Stimulated activated CD8-positive, alpha-beta memory T cell treated with anti-CD3 and anti-CD28 coated beads, Interleukin-7, amount 100 ng/mL, for 24 hours (primary cell): ENCODE results near the gene AHRR.
"Not testable (repeated sequence)": the region's sequence is repeated elsewhere in the genome, so short reads cannot be mapped to it uniquely, and the experiment has no call there.

Source experiments
- DNase-seq: peaks from one replicate; pipeline ENCODE4 v3.0.0-alpha.2; 2020; ENCODE audit warnings: low read depth

AHRR gene

GRCh38 chr5:321230-321725 is at the start of gene AHRR:
AHRR (plus strand) TSS chr5:321714; CDS start chr5:343903, 22,189 bp downstream.
- DNase-seq = no peak

- not testable (repeated sequence) for DNase-seq
Measured at GRCh38 chr5:271828-272167, 49.7 kb upstream of the AHRR start.

- not testable (repeated sequence) for DNase-seq
Measured at GRCh38 chr5:273091-273490, 48.4 kb upstream of the AHRR start.

GRCh38 chr5:273491-273890 is 48.0 kb upstream of the AHRR start:
- not testable (repeated sequence) for DNase-seq

- not testable (repeated sequence) for DNase-seq
Measured at GRCh38 chr5:274346-274745, 47.2 kb upstream of the AHRR start.

GRCh38 chr5:278646-279045 is 42.9 kb upstream of the AHRR start:
- no peak for DNase-seq

GRCh38 chr5:279051-279665 is 42.4 kb upstream of the AHRR start:
- not testable (repeated sequence) for DNase-seq

- no peak for DNase-seq
Measured at GRCh38 chr5:285991-286557, 35.4 kb upstream of the AHRR start.

- DNase-seq = not testable (repeated sequence)
Measured at GRCh38 chr5:290200-290599, 31.3 kb upstream of the AHRR start.

DNA sequence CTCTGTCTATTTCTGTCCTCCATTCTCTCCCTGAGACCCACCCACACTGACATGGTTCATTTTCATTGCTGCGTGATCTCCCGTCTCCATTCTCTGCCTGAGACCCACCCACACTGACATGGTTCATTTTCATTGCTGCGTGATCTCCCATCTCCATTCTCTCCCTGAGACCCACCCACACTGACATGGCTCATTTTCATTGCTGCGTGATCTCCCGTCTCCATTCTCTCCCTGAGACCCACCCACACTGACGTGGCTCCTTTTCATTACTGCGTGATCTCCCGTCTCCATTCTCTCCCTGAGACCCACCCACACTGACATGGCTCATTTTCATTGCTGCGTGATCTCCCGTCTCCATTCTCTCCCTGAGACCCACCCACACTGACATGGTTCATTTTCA is 30.2 kb upstream of the AHRR start:
- DNase-seq = not testable (repeated sequence)

DNA sequence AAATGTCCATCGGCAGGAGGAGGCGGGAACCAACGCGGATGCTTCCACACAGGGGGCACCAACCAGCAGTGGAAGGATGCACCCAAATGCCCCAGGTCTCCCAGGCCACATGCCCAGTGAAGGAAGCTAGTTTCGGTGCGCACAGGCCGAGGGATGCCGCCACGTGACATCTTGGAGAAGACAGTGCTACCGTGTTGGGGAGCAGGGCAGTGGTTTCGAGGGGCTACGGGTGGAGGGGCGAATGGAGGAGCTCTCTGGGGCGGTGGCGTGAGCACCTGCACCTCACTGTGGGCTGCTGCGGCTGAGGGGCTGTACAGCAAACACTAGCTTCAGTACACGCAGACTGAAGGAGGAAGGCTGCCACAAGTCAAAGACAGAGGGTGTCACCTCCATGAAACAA is 26.7 kb upstream of the AHRR start:
- DNase-seq = not testable (repeated sequence)

GRCh38 chr5:296207-296606 is 25.3 kb upstream of the AHRR start:
- not testable (repeated sequence) for DNase-seq

DNA sequence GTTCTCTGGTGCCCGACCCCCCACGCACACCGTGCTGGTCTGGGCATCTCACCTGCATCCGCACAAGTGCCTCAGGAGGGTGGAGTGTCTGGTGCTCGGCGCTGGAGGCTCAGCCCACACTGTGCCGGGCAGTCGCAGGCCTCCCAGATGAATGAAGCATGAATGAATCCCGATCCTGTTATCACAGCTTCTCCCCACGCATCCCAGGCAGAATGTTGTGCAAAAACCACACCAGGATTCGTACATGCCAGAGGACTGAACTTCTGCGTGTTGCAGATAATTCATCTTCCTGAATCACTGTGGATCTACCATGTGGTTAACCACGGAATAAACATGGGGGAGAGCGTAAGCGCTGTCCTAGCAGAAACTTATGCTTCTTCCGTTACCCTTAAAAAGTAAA is 24.6 kb upstream of the AHRR start:
- not testable (repeated sequence) for DNase-seq

- not testable (repeated sequence) for DNase-seq
Measured at GRCh38 chr5:297448-297847, 24.1 kb upstream of the AHRR start.

- DNase-seq = not testable (repeated sequence)
Measured at GRCh38 chr5:297991-298736, 23.4 kb upstream of the AHRR start.

- no peak for DNase-seq
Measured at GRCh38 chr5:298737-299125, 22.8 kb upstream of the AHRR start.

DNA sequence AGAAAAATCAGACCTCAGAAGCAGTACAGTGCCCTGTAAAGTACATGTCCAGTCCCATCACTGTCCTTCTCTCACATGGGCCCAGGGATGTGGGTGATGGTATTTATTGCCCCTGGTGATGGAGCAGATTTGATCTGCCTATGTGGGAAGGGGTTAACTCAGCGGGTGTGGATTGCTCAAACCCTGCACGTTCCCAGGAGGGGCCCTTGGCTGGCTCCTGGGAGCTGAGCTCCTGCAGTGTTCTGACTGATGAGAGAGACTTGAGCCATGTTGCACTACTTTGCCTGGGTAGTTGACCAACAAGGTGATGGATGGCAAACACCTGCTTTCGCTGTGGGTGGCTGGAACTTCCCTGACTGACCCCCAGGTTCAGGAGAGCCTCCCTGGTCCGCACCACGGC is 21.6 kb upstream of the AHRR start:
- not testable (repeated sequence) for DNase-seq

DNA sequence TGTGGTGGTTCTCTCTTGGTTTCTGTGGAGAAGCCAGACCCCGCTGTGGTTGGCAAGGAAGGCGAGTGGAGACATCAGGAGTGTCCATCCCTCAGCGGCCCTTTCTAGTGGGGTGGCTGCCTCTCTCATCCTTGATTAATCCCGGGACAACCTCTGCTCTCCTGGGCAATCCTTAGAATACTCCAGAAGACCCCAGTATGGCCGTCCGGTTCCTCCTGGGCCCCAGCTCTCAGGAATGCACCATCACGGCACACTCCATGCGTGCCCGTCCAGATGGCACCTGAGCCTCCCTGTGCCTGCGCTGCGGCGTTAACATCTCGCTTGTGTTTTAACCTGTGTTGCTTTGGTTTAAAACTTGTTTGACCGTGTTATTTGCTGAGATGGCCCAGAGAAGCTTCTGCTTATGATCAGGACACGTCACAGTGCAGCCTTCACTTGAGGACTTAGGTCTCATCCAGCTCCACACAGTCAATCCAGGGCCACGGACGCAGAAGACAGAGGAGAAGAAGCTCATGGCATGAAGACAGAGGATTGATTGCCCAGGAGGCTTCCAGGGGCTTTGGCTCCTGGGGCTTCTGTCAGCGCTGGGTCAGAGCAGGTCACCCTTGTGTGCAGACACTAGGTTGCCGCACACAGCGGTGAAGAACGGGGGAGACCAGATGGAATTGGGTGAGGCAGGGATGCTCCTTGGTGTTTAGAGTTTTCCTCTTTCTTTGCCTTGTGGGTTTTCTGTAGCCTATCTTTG is 20.7 kb upstream of the AHRR start:
- not testable (repeated sequence) for DNase-seq

- not testable (repeated sequence) for DNase-seq
Measured at GRCh38 chr5:302416-302815, 19.1 kb upstream of the AHRR start.

DNA sequence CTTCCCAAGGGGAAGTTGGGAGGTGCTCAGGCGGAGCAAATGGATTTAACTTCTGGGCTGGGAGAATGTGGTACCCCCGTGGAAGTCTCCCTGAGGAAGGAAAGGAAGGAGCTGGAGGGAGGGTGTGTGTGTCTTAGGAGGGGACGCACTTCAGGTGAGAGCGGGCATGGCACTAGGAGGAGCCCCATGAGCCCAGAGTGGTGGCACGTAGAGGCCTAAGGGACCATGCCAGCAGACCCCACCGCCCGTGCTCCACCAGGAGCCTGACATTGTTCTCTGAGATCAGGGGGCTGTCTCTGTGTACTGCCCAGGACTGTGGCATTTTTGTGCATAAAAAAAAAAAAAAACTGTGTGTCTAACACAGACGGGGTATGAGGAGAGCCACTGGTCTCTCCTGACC is 18.5 kb upstream of the AHRR start:
- DNase-seq = no peak

DNA sequence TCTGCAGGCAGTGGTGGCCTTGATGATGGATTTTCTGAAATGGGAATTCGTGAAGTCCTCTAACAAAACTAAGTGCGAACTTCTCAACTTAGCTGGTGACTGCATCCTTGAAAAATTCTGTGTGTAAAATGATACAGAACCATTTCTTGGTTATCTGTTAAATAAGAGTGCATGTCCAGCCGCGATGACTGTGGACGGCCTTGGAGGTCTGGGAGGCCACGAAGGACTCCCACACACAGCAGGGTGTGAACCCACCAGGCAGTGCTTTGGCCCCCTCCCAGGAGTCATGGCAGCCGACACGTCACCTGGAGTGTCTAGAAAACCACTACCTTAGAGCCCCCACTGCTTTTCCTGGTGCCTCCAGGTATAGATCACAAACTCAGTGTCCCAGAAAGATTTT is 17.8 kb upstream of the AHRR start:
- DNase-seq = not testable (repeated sequence)

DNA sequence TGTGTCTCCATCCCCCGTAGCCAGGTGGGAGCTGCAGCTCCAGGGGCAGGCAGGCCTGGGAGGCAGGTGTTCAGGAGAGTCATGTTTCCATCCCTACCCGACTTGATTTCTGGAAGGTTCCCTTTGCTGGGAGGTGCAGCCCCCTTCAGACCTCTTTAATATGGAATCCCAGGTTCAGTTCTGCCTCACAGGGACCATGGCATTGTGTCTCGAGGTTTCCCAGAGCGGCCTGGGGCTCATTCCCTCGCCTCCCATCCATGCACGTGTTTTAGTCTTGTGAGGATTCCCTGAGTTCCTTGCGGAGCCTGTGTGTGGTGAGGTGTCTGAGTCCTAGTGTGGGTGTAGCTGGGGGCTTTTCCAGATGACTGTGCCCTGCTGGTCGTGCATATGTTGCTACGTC is 16.5 kb upstream of the AHRR start:
- DNase-seq = no peak

DNA sequence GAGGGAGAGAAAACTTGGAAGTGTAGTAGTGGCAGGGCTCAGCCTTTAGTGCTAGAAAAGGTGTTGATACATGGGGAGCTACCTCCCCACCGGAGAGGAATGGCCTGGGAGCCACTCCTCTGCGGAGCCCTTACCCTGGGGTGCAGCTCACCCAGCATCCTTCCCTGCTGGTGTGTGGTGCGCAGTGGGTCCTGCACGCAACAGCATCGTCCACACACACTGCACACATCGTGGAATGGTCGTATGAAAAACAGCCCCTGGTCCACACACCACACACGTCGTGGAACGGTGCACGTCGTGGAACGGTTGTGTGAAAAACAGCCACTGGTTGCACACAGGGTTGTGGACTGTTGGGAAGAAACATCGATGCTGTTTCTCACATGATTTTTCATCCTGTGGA is 16.1 kb upstream of the AHRR start:
- DNase-seq = no peak
